ENCODE data around the gene TMOD3.

DNA sequence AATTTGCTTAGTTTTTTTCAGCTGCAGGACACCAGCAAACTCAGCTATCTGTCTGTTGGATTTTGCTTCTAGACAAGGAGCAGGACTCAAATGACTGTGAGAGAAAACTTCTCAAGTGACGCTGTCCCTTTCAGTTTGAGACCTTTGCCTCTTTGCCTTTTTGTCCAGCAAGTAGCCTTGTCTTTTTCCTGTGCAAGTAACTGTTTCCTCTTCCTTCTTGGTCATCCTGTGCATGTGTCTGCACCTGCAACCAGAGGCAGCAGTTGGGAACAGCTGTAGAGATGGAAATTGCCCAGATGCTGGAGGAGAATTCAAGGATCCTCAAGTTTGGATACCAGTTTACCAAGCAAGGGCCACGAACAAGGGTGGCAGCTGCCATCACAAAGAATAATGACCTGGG, 23.3 kb upstream of the TMOD3 start:
- no peak for TF ChIP-seq POLR2A (IDR thresholded peaks at IDR 0.05)
- TF ChIP-seq, protein P1, sequence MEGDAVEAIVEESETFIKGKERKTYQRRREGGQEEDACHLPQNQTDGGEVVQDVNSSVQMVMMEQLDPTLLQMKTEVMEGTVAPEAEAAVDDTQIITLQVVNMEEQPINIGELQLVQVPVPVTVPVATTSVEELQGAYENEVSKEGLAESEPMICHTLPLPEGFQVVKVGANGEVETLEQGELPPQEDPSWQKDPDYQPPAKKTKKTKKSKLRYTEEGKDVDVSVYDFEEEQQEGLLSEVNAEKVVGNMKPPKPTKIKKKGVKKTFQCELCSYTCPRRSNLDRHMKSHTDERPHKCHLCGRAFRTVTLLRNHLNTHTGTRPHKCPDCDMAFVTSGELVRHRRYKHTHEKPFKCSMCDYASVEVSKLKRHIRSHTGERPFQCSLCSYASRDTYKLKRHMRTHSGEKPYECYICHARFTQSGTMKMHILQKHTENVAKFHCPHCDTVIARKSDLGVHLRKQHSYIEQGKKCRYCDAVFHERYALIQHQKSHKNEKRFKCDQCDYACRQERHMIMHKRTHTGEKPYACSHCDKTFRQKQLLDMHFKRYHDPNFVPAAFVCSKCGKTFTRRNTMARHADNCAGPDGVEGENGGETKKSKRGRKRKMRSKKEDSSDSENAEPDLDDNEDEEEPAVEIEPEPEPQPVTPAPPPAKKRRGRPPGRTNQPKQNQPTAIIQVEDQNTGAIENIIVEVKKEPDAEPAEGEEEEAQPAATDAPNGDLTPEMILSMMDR (IDR thresholded peaks at IDR 0.05) = no peak

All from right lobe of liver (tissue), 4 donors.